GM19099 (cell line): ENCODE data around the gene RASIP1.

ENCODE experiments used
- POLR2A ChIP-seq: IDR thresholded peaks from 3 replicates; pipeline ENCODE4 v1.6.1; 2011; ENCODE audit warnings: low read depth; ENCODE audit not compliant: insufficient read length; ENCODE audit errors: extremely low read depth

Gene RASIP1

GRCh38 chr19:48670699-48671445 lies 69.5 kb downstream of the RASIP1 start:
- TF ChIP-seq POLR2A, result no peak
